Suprapubic skin (tissue), 3 donors: Measurements from ENCODE around the gene ROR2.
"Not testable (repeated sequence)": the region's sequence is repeated elsewhere in the genome, so short reads cannot be mapped to it uniquely, and the experiment has no call there.

Experiments used
- CTCF ChIP-seq, 2 donors: fragments of 200-600 bp in 1 of 2; fragments of 450-650 bp in 1 of 2; sonication (generic) in 1 of 2; IDR thresholded peaks; one replicate each; pipeline ENCODE4 v1.5.1; 2016 to 2019; ENCODE audit warnings: antibody characterized with exemption in 2 of 2, mild to moderate bottlenecking in 1 of 2, moderate library complexity in 1 of 2
- POLR2A ChIP-seq, 2 donors: fragments of 450-650 bp; IDR thresholded peaks; one replicate each; pipeline ENCODE4 v1.6.1; 2017; ENCODE audit warnings: antibody characterized with exemption in 2 of 2, mild to moderate bottlenecking in 2 of 2, moderate library complexity in 2 of 2

- TF ChIP-seq POLR2A, CTCF (IDR thresholded peaks at IDR 0.05): not testable (repeated sequence)
Measured at GRCh38 chr9:91540506-91540905, 409.5 kb downstream of the ROR2 start.
